Breast epithelium (tissue), 4 donors: ENCODE measurements around the gene CDC16. TPM values are rescaled to one million over a fixed set of nuclear protein-coding genes. Genes with fewer than 3 reads are reported as not detected.

Source experiments
- DNase-seq, 2 donors: peaks; one replicate each; pipeline ENCODE4 v3.0.0-alpha.2; 2019; ENCODE audit warnings: low spot score in 2 of 2
- H3K27ac ChIP-seq, 2 donors: fragments of 200-600 bp; sonication (generic) in 1 of 2; one replicate each; pipeline ENCODE4 v1.5.1; 2016 to 2019; ENCODE audit warnings: mild to moderate bottlenecking in 1 of 2
- H3K27me3 ChIP-seq, 2 donors: fragments of 200-600 bp; sonication (generic) in 1 of 2; one replicate each; pipeline versions ENCODE4 v1.5.1 to v1.6.0; 2017 to 2019; ENCODE audit warnings: control low read depth in 1 of 2, mild to moderate bottlenecking in 1 of 2
- H3K36me3 ChIP-seq: fragments of 200-600 bp; one replicate; pipeline ENCODE4 v1.5.1; 2019
- H3K4me1 ChIP-seq, 2 donors: fragments of 200-600 bp; sonication (generic); one replicate each; pipeline ENCODE4 v1.5.1; 2016 to 2019; ENCODE audit warnings: control low read depth in 1 of 2
- H3K4me3 ChIP-seq, 3 donors: fragments of 200-600 bp; sonication (generic); 1 replicate in 2 of 3; 2 replicates in 1 of 3; pipeline ENCODE4 v1.5.1; 2016 to 2019; ENCODE audit warnings: mild to moderate bottlenecking in 3 of 3, moderate library complexity in 2 of 3
- H3K9me3 ChIP-seq, 2 donors: fragments of 200-600 bp; sonication (generic) in 1 of 2; one replicate each; pipeline ENCODE4 v1.5.1; 2016 to 2019; ENCODE audit warnings: control low read depth in 1 of 2
- POLR2A ChIP-seq: fragments of 450-650 bp; IDR thresholded peaks from one replicate; pipeline ENCODE4 v1.6.1; 2016; ENCODE audit warnings: antibody characterized with exemption, mild to moderate bottlenecking, moderate library complexity
- POLR2AphosphoS5 ChIP-seq, 3 donors: sonication (generic); formaldehyde crosslinking; IDR thresholded peaks; one replicate each; pipeline ENCODE4 v1.6.1; 2017; ENCODE audit warnings: antibody characterized with exemption in 3 of 3
- intact Hi-C: fragments of 100-400 bp; cut with DNase I; formaldehyde crosslinking; loops from one replicate; pipeline ENCODE4 v1.15.1; 2023; ENCODE audit warnings: low total_unique reads
- total RNA-seq, 3 donors: library from RNA; depleted of rRNA; stranded (reverse); fragments of >200 nt; gene quantifications; one replicate each; pipeline ENCODE4 v1.1.0, GENCODE V29; 2016
- TF ChIP-seq, protein P1 (sequence below), 3 donors: fragments of 450-650 bp; IDR thresholded peaks; one replicate each; pipeline ENCODE4 v1.5.1; 2016 to 2017; ENCODE audit warnings: antibody characterized with exemption in 3 of 3, mild to moderate bottlenecking in 3 of 3, moderate library complexity in 3 of 3

CDC16 gene
- total RNA-seq, 3 donors from 2014 or later = 53.1 to 82.5 (median 77.7) TPM

GRCh38 chr13:114211446-114212157, 23.1 kb upstream of the CDC16 start:
- no peak for DNase-seq
- no peak overlapping the region for H3K4me3 ChIP-seq
- TF ChIP-seq, protein P1, sequence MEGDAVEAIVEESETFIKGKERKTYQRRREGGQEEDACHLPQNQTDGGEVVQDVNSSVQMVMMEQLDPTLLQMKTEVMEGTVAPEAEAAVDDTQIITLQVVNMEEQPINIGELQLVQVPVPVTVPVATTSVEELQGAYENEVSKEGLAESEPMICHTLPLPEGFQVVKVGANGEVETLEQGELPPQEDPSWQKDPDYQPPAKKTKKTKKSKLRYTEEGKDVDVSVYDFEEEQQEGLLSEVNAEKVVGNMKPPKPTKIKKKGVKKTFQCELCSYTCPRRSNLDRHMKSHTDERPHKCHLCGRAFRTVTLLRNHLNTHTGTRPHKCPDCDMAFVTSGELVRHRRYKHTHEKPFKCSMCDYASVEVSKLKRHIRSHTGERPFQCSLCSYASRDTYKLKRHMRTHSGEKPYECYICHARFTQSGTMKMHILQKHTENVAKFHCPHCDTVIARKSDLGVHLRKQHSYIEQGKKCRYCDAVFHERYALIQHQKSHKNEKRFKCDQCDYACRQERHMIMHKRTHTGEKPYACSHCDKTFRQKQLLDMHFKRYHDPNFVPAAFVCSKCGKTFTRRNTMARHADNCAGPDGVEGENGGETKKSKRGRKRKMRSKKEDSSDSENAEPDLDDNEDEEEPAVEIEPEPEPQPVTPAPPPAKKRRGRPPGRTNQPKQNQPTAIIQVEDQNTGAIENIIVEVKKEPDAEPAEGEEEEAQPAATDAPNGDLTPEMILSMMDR (IDR thresholded peaks at IDR 0.05) = no peak
- TF ChIP-seq POLR2A = no peak
- no peak for TF ChIP-seq POLR2AphosphoS5 (IDR thresholded peaks at IDR 0.05)
- H3K4me1 ChIP-seq = no peaks in the 10 kb centered on the region
- H3K36me3 ChIP-seq = no peaks in the 10 kb centered on the region
- H3K9me3 ChIP-seq = peaks cover 0 to 4% of the 10 kb centered on the region in 2 donors
- intact Hi-C loops = no loop called here
- H3K27me3 ChIP-seq = peaks cover 0 to 13% of the 10 kb centered on the region in 2 donors
- no peak overlapping the region for H3K27ac ChIP-seq

GRCh38 chr13:114212158-114212495, 22.6 kb upstream of the CDC16 start:
- Histone ChIP-seq H3K4me3 (no peak overlapping the region), H3K9me3 (peaks cover 0 to 3% of the 10 kb centered on the region in 2 donors), H3K36me3 (no peaks in the 10 kb centered on the region), H3K4me1 (no peaks in the 10 kb centered on the region), H3K27ac (no peak overlapping the region), H3K27me3 (peaks cover 0 to 13% of the 10 kb centered on the region in 2 donors)
- DNase-seq = no peak
- TF ChIP-seq POLR2A (no peak), POLR2AphosphoS5 (IDR thresholded peaks at IDR 0.05) (no peak)
- TF ChIP-seq, protein P1 (IDR thresholded peaks at IDR 0.05) = no peak
- intact Hi-C loops = no loop called here

DNA sequence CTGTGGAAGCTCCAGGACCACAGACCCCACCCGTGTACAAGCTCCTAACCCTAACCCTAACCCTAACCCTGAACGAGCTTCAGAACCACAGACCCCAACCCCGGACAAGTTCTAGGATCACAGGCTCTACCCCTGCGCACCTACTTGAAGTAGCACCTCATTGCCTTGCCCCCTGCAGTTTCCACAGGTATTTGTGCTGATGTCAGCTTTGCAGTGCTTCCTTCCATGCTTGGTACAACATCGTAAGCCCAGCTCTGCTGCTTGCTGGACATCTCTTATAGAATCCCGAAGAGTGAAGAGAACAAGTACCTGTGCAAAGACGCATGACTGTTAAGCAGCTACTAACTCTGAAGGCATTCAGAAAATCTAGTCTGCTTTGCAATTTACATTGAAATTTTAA, 20.7 kb upstream of the CDC16 start:
- H3K27me3 ChIP-seq = peaks cover 0 to 13% of the 10 kb centered on the region in 2 donors
- no peak overlapping the region for H3K27ac ChIP-seq
- H3K4me3 ChIP-seq = no peak overlapping the region
- TF ChIP-seq POLR2AphosphoS5 (IDR thresholded peaks at IDR 0.05) (no peak), POLR2A (no peak)
- TF ChIP-seq, protein P1 (IDR thresholded peaks at IDR 0.05) = no peak
- H3K4me1 ChIP-seq = no peaks in the 10 kb centered on the region
- no peaks in the 10 kb centered on the region for H3K9me3 ChIP-seq
- DNase-seq = no peak
- no peaks in the 10 kb centered on the region for H3K36me3 ChIP-seq
- intact Hi-C loops = no loop called here

- DNase-seq = no peak
- Histone ChIP-seq H3K27ac (no peak overlapping the region), H3K9me3 (no peaks in the 10 kb centered on the region), H3K4me1 (no peaks in the 10 kb centered on the region), H3K4me3 (no peak overlapping the region), H3K36me3 (no peaks in the 10 kb centered on the region), H3K27me3 (no peaks in the 10 kb centered on the region)
- no peak for TF ChIP-seq POLR2AphosphoS5 (IDR thresholded peaks at IDR 0.05)
- TF ChIP-seq, protein P1 (IDR thresholded peaks at IDR 0.05) = no peak
- intact Hi-C loops = loop anchor here (2.0 kb wide), 1 partner anchor 37 kb away; no protein-coding TSS in a partner anchor
These were observed 15.3 kb upstream of the CDC16 start for GRCh38 chr13:114219392-114219791.

- Histone ChIP-seq H3K36me3 (no peaks in the 10 kb centered on the region), H3K27ac (no peak overlapping the region), H3K4me1 (peaks cover 0 to 10% of the 10 kb centered on the region in 2 donors), H3K4me3 (no peak overlapping the region), H3K9me3 (no peaks in the 10 kb centered on the region), H3K27me3 (no peaks in the 10 kb centered on the region)
- intact Hi-C loops = no loop called here
- TF ChIP-seq POLR2AphosphoS5 (IDR thresholded peaks at IDR 0.05) (no peak), POLR2A (no peak)
- TF ChIP-seq, protein P1 (IDR thresholded peaks at IDR 0.05) = no peak
- DNase-seq = no peak
These were observed 12.2 kb upstream of the CDC16 start for GRCh38 chr13:114222461-114222968.
